Subcutaneous abdominal adipose tissue (tissue), 5 donors: ENCODE data around the gene SH3RF3.

Experiments
- H3K27ac ChIP-seq: one replicate; pipeline ENCODE4 v1.7.0; 2013; ENCODE audit warnings: low read depth, mild to moderate bottlenecking, inconsistent platforms, low read length, moderate library complexity
- H3K27me3 ChIP-seq, 5 donors: one replicate each; pipeline ENCODE4 v1.7.0; 2013; ENCODE audit warnings: low read length in 5 of 5, inconsistent platforms in 1 of 5; ENCODE audit not compliant: control insufficient read depth in 5 of 5, insufficient read depth in 4 of 5
- H3K36me3 ChIP-seq, 5 donors: one replicate each; pipeline ENCODE4 v1.7.0; 2013; ENCODE audit warnings: low read length in 5 of 5; ENCODE audit not compliant: control insufficient read depth in 5 of 5, insufficient read depth in 5 of 5
- H3K4me1 ChIP-seq, 5 donors: one replicate each; pipeline ENCODE4 v1.7.0; 2013; ENCODE audit warnings: low read length in 5 of 5, mild to moderate bottlenecking in 3 of 5, moderate library complexity in 1 of 5; ENCODE audit not compliant: control insufficient read depth in 5 of 5, insufficient read depth in 5 of 5
- H3K4me3 ChIP-seq, 5 donors: one replicate each; pipeline ENCODE4 v1.7.0; 2013; ENCODE audit warnings: low read length in 5 of 5, low read depth in 1 of 5
- H3K9ac ChIP-seq, 5 donors: one replicate each; pipeline ENCODE4 v1.7.0; 2013; ENCODE audit warnings: low read length in 5 of 5, mild to moderate bottlenecking in 4 of 5, moderate library complexity in 3 of 5
- H3K9me3 ChIP-seq, 5 donors: one replicate each; pipeline ENCODE4 v1.7.0; 2013; ENCODE audit warnings: low read length in 5 of 5; ENCODE audit not compliant: control insufficient read depth in 5 of 5
- donor health status: healthy.
- donor health status: healthy.
- donor health status: healthy.
- donor health status: healthy.
- donor health status: healthy.

The SH3RF3 gene

GRCh38 chr2:109284826-109285225, 155.8 kb downstream of the SH3RF3 start:
- H3K27ac ChIP-seq: no peak overlapping the region
- H3K9ac ChIP-seq: no peak overlapping the region
- H3K4me1 ChIP-seq: peaks cover 6 to 41% (median 30%) of the 10 kb centered on the region in 5 donors
- no peaks in the 10 kb centered on the region for H3K9me3 ChIP-seq
- no peaks in the 10 kb centered on the region for H3K27me3 ChIP-seq
- H3K4me3 ChIP-seq: no peak overlapping the region
- H3K36me3 ChIP-seq: no peaks in the 10 kb centered on the region

GRCh38 chr2:109285244-109285651, 156.2 kb downstream of the SH3RF3 start:
- H3K9me3 ChIP-seq: no peaks in the 10 kb centered on the region
- H3K27ac ChIP-seq: no peak overlapping the region
- no peak overlapping the region for H3K9ac ChIP-seq
- no peaks in the 10 kb centered on the region for H3K36me3 ChIP-seq
- peaks cover 6 to 36% (median 25%) of the 10 kb centered on the region in 5 donors for H3K4me1 ChIP-seq
- no peaks in the 10 kb centered on the region for H3K27me3 ChIP-seq
- no peak overlapping the region for H3K4me3 ChIP-seq

GRCh38 chr2:109287413-109287812, 158.4 kb downstream of the SH3RF3 start:
- H3K9me3 ChIP-seq: no peaks in the 10 kb centered on the region

GRCh38 chr2:109287838-109288237, 158.8 kb downstream of the SH3RF3 start:
- no peak overlapping the region for H3K27ac ChIP-seq
- no peaks in the 10 kb centered on the region for H3K27me3 ChIP-seq
- H3K36me3 ChIP-seq: no peaks in the 10 kb centered on the region
- H3K4me3 ChIP-seq: no peak overlapping the region
- no peak overlapping the region for H3K9ac ChIP-seq
- peaks cover 6 to 29% (median 20%) of the 10 kb centered on the region in 5 donors for H3K4me1 ChIP-seq
- no peaks in the 10 kb centered on the region for H3K9me3 ChIP-seq

More at GRCh38 chr2:109287413-109287812, 158.4 kb downstream of the SH3RF3 start:
- peaks cover 6 to 29% (median 20%) of the 10 kb centered on the region in 5 donors for H3K4me1 ChIP-seq
- no peak overlapping the region for H3K4me3 ChIP-seq
- H3K9ac ChIP-seq: no peak overlapping the region
- no peak overlapping the region for H3K27ac ChIP-seq
- H3K36me3 ChIP-seq: no peaks in the 10 kb centered on the region
- H3K27me3 ChIP-seq: no peaks in the 10 kb centered on the region

GRCh38 chr2:109288544-109289368, 159.8 kb downstream of the SH3RF3 start:
- H3K36me3 ChIP-seq: no peaks in the 10 kb centered on the region
- H3K4me3 ChIP-seq: no peak overlapping the region
- peaks cover 6 to 29% (median 20%) of the 10 kb centered on the region in 5 donors for H3K4me1 ChIP-seq
- no peaks in the 10 kb centered on the region for H3K9me3 ChIP-seq
- no peaks in the 10 kb centered on the region for H3K27me3 ChIP-seq
- H3K27ac ChIP-seq: no peak overlapping the region
- no peak overlapping the region for H3K9ac ChIP-seq

- H3K27me3 ChIP-seq: no peaks in the 10 kb centered on the region
- peaks cover 2 to 23% (median 13%) of the 10 kb centered on the region in 5 donors for H3K4me1 ChIP-seq
- H3K9me3 ChIP-seq: peaks cover 0 to 2% (median 0%) of the 10 kb centered on the region in 5 donors
- H3K36me3 ChIP-seq: no peaks in the 10 kb centered on the region
- no peak overlapping the region for H3K27ac ChIP-seq
- no peak overlapping the region for H3K4me3 ChIP-seq
- no peak overlapping the region for H3K9ac ChIP-seq
Observed at GRCh38 chr2:109289504-109290222, 160.7 kb downstream of the SH3RF3 start.

- Histone ChIP-seq H3K36me3 (no peaks in the 10 kb centered on the region), H3K4me1 (peaks cover 0 to 9% (median 0%) of the 10 kb centered on the region in 5 donors), H3K9ac (no peak overlapping the region), H3K27ac (no peak overlapping the region), H3K9me3 (peaks cover 0 to 5% (median 0%) of the 10 kb centered on the region in 5 donors), H3K27me3 (no peaks in the 10 kb centered on the region), H3K4me3 (no peak overlapping the region)
Observed at GRCh38 chr2:109290887-109291643, 162.1 kb downstream of the SH3RF3 start.

- Histone ChIP-seq H3K4me3 (no peak overlapping the region), H3K9ac (no peak overlapping the region), H3K27me3 (no peaks in the 10 kb centered on the region), H3K27ac (no peak overlapping the region), H3K36me3 (no peaks in the 10 kb centered on the region), H3K9me3 (peaks cover 0 to 5% (median 0%) of the 10 kb centered on the region in 5 donors), H3K4me1 (peaks cover 0 to 8% (median 0%) of the 10 kb centered on the region in 5 donors)
Observed at GRCh38 chr2:109292386-109292785, 163.4 kb downstream of the SH3RF3 start.

GRCh38 chr2:109293663-109294062, 164.7 kb downstream of the SH3RF3 start:
- H3K36me3 ChIP-seq: no peaks in the 10 kb centered on the region
- H3K9me3 ChIP-seq: peaks cover 0 to 5% (median 0%) of the 10 kb centered on the region in 5 donors
- no peak overlapping the region for H3K4me3 ChIP-seq
- no peaks in the 10 kb centered on the region for H3K4me1 ChIP-seq
- H3K9ac ChIP-seq: no peak overlapping the region
- no peak overlapping the region for H3K27ac ChIP-seq
- no peaks in the 10 kb centered on the region for H3K27me3 ChIP-seq
